GM21723 (cell line): ENCODE measurements around the gene CKB.
"Not testable (repeated sequence)": the region's sequence is repeated elsewhere in the genome, so short reads cannot be mapped to it uniquely, and the experiment has no call there.

ENCODE experiments used
- ATAC-seq: cut with Tn5 transposase; IDR thresholded peaks from one replicate; pipeline ENCODE4 v1.9.1; 2021; ENCODE audit warnings: mild to moderate bottlenecking, moderate library complexity; ENCODE audit not compliant: unreplicated experiment

The CKB gene

DNA sequence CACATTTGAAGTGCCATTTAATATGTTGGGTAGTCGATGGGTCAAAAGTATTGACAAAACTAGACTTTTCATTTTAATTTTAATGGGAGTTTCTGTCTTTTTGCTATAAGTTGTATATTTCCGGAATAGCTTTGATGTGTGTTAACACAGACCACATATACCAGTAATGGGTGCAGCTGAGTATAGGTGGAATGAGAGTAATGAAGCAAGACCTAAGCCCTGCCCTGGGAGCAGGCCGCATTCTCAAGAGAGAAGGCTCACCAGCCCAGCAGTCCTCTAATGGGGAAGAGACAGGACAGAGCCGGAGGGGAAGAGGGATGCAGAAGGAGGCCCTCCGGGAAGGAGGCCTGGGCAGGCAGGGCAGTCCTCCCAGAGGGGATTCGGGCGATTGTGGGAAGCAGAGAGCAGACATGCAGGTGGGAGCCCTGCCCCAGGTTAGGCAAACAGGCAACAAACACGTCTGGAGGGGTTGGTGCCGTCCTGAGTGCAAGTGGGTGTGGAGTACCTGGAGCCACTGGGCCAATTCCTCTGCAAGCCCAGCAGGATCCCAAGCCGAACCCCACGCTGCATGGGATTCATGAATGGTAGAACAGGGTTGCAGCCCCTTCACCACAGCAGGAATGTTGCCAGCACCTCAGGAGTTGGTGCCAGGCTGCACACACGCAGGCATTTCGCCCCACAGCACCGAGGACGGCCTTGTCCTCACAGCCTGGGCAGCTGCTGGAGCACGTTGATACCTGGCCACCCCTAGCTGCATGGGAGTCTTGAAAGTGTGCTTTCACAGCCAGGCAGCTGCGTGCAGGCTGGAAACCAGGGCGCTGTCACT, 7.8 kb downstream of the CKB start:
- ATAC-seq: no peak

DNA sequence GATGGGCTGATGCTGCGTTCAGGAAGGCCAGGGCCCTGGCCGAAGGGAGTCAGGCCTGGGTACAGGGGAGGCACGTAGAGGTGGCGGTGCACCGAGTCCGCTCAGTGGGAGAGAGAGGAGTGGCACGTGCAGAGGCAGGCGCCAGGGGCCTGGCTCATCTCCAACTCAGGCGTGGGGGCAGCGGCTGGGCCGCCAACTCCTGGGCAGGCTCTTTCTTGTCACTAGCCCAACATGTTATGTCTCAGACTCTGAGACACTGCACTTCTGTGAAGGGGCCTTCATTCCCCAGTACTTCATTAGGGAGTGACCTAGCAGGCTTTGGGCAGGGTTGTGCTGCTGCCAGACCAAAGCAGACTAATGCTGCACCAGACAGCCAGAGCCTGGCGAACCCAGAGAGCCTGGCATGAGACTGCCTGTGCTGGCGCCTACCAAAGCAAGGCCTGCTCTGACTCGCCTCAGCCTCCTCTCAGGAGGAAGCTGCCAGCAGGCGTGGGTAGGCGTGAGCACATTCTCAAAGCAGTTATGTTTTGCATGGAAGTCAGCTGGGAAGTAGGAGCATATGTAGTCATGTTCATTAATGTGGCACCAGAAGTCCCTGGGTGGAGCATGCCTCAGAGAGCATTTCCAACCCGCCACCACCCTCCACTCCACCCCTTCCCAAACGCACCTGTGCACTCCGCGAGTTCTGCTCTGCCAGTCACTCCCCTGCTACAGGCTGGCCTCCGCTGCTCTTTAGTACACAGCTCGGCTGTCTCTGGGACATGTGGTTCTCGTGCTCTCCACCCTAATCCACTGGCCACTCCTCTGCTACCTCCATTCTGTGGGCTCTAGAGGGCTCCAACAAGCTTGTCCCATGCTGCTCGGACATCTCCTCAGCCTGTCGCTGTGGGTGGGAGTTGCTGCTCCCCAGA, 9.7 kb downstream of the CKB start:
- no peak for ATAC-seq

DNA sequence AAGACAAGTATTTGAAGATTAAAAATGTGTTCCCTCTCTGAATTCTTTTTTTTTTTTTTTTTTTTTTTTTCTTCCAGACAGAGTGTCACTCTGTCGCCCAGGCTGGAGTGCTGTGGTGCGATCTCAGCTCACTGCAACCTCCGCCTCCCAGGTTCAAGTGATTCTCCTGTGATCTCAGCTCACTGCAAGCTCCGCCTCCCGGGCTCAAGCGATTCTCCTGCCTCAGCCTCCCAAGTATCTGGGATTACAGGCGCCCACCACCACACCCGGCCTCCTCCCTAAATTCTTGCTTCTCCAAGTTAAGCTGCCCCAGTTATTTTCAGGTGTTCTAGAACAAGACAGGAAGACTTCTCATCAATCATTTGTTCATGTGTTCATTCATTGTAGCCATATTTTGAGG, 10.4 kb downstream of the CKB start:
- not testable (repeated sequence) for ATAC-seq

DNA sequence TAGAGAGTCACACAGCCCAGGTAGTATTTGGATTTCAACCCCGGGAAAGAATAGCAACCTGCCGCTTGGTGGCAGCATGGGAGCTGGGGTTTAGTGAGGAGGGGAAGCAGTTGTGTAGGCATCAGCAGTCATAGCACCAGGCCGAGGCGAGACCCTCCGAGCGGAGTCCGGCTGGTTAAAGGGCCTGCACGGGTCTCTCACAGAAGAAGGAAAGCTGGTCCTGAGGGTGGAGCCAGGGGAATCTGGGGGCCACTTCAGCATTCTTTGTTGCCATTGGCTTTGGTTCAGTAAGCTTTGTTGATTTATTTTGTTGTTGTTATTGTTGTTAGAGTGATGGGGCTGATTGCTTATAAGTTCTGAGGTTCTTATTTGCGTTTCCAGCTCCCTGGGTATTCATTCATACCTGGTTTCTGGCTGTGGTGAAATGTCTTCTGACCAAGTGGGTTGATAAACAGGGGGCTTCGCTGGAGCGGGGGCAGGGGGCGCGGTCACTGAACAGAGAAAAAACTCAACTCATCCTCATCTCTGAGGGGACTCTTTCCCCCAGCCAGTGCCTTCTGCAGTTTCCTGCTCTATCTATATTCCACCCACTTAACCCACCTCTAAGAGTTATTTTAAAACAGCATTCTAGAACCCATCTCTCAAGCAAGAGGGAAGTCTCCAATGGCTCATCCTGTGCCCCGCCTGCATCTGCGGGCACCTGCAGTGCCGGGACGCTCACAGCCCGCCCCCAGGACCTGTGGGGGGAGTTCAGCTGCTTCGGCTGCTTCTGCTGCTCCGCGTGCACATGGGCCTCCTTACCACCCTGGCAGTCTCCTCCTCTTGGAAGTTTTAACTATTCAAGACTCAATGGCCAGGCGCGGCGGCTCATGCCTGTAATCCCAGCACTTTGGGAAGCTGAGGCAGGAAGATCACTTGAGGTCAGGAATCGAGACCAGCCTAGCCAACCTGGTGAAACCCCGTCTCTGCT, 11.6 kb downstream of the CKB start:
- no peak for ATAC-seq

DNA sequence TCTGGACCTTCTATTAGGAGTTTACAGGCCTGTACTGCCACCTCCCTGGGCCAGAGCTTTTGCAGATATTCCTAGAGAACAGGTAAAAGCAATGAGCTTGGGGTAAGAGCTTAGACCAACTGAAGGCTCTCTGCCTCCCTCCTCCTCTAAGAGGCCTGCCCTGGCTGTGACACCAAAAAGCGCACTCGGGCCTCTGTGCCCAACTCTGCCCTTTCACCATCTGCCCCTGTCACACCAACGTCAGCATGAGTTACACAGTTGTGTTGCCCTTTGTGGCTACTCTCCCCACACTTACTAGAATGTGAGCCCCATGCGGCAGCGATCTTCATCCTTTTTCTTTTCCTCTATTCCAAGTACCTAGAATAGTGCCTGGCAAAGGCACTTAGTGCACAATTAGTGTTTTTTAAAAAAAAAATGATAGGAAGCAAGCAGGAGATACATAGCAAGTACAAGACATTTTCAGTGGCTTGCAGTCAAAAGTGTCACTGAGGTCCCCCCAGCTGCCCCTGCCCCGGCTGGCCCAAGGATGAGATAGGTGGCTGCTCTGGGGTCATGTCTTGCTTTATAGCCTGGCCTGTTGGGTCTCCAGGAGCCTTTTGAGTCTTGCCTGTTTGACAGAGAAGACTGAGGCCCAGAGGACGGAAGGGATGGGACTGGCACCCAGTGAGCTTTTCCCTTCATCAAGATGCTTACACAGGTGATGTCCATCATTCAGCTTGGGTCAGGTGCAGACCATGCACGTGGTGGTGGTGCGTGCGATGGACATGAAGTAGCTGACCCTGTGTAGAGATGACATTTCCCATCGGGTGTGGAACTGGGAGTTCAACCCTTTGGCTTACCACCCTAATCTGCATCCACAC, 12.5 kb downstream of the CKB start:
- no peak for ATAC-seq

DNA sequence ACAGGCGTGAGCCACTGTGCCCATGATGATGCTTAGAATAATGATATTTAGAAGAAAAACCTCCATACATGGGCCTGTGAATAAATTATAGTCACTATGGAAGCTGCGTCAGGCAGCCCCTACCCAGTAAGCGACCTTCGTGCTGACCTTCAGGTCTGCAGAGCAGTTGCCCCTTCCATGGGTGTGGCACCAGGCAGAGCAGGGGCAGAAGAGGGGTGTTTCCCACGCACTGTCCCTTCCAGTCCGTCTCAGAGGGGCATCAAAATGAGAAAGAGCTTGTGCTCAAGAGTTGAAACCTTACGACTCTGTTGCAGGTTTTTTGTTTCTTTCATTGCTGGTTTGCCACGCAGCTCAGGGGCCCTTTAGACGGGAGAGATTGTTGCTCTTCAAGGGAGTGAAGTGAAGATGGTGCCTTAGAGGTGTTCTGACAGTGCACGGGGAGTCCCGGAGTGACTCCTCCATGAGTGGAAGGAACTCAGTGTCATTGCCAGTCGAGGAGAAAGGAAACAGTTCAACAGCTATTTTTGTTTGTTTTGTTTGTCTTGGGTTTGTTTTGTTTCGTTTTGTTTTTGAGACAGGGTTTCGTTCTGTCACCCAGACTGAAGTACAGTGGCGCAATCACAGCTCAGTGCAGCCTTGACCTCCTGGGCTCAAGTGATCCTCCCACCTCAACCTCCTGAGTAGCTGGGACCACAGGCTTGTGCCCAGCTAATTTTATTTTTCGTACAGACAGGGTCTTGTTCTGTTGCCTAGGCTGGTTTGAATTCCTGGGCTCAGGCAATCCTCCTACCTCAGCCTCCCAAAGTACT, 13.9 kb downstream of the CKB start:
- no peak for ATAC-seq

DNA sequence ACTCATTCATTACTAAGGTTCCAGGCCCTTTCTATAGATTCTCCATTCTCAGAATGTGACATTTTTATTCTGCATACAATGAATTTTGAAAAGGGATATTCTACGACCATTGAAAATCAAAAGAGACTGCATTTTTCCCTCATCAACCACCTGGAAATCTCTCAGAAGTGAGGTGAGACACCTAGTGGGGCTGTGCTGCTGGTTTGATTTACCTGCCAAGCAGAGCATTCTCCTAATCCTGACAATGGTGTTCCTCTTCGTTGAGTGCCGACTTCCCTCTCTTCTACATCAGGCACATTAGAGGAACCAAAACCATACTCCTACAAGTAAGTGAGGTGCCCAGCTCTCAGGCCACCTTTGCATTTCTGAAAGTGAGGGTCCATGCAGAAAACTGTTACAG, 14.9 kb downstream of the CKB start:
- ATAC-seq: no peak

DNA sequence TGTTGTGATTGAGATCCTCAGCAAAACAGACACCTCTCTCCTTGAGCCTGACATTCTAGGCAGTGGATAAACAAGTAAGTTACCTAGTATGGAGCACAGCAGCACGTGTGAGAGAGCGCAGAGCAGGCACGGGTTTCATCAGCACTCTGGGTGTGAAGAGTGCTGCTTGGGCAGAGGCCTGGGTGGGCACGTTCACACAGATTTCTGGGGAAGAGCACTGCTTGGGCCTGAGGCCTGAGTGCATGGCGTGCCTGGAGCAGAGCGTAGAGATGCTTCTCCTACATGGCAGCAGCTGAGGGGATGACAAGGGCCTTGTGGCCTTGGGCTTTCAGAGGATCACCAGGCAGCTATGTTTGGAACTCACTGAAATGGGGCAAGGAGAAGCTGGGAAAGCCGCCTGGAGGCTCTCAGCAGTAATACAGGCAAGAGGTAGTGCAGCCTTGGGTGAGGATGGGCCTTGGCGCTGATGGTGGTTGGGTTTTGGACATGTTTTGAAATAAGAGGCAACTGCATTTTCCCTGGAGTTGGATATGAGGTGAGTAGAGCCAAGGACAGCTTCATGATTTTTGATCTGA, 17.6 kb downstream of the CKB start:
- no peak for ATAC-seq

DNA sequence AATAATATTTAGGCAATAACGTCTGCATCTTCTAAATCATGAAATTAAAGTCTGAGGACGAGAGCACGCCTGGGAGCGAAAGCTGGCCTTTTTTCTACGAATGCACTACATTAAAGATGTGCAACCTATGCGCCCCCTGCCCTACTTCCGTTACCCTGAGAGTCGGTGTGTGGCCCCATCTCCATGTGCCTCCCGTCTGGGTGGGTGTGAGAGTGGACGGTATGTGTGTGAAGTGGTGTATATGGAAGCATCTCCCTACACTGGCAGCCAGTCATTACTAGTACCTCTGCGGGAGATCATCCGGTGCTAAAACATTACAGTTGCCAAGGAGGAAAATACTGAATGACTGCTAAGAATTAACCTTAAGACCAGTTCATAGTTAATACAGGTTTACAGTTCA, 19.3 kb downstream of the CKB start:
- ATAC-seq: no peak

DNA sequence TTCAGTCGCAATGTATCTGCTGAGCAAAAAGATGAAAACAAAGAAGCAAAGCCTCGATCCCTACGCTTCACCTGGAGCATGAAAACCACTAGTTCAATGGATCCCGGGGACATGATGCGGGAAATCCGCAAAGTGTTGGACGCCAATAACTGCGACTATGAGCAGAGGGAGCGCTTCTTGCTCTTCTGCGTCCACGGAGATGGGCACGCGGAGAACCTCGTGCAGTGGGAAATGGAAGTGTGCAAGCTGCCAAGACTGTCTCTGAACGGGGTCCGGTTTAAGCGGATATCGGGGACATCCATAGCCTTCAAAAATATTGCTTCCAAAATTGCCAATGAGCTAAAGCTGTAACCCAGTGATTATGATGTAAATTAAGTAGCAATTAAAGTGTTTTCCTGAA, 19.8 kb downstream of the CKB start:
- no peak for ATAC-seq

DNA sequence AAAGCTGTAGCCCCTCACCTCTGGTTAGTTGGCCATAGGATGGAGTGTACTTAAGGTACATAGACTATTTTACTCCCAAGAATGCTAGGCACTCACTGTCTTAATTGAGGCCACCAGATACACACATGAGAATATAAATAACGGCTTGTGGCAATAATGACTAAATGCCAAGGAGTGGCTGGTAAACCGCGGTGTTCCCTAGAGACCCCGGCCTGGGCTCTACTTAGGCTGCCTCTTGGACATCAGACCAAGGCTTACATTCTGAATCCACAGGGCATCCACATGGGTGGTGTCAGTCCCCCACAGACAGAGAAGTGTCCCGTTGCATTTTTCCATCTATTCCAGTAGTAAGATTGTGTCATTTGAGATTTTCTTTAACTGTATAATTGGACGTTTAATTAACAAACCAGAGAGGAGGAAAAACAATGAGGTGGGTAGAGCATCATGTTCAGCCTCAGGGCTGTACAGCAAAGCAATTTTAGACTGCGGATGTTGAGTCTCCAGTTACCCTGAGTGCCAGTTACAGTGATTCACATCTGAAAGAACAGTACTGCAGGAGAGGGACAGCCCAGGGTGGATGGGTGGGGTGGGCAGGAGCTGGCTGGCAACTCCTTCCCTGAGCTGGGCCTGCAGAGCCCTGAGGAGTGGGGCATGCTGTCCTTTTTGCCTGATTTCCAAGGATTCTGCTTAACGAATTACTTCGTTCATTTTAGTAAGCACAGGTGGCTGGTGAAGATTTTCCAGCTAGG, 20.5 kb downstream of the CKB start:
- no peak for ATAC-seq

DNA sequence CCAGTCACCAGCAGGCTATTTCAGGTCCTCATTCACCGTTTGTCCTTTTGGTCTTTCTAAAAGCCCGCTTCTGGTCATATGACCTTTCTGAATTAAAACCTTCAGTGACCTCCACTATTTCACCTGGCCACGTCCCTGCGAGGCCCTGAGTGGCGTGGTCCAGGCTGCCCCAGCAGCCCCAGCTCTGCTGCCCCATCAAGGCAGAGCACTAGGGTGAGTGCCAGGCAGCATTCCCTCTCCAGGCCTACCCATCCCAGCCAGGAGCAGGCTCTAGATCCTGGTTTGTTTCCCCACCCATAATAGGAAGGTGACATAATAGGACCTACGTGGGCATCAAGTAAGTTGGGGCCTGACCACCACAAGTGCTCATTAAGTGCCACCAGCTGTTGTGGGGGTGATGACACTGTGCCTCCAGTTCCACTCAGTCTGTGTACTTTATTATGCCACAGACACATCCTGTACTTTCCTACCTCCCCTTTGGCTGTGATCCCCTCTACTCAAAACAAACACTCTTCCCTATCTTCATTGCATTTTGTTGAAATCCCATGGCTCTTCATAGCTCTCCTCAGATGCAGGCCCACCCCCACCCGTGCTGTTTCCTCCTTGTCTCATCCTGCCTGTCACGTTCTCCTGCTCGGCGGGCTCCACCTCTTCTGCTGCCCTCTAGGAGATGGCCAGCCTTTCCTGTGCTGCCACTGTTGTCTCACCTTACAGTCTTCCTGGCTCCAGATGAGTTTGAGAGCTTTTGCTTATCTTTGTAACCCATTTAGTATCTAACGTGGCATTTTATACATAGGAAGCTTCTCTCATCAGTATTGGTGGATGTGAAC, 21.4 kb downstream of the CKB start:
- ATAC-seq: no peak

DNA sequence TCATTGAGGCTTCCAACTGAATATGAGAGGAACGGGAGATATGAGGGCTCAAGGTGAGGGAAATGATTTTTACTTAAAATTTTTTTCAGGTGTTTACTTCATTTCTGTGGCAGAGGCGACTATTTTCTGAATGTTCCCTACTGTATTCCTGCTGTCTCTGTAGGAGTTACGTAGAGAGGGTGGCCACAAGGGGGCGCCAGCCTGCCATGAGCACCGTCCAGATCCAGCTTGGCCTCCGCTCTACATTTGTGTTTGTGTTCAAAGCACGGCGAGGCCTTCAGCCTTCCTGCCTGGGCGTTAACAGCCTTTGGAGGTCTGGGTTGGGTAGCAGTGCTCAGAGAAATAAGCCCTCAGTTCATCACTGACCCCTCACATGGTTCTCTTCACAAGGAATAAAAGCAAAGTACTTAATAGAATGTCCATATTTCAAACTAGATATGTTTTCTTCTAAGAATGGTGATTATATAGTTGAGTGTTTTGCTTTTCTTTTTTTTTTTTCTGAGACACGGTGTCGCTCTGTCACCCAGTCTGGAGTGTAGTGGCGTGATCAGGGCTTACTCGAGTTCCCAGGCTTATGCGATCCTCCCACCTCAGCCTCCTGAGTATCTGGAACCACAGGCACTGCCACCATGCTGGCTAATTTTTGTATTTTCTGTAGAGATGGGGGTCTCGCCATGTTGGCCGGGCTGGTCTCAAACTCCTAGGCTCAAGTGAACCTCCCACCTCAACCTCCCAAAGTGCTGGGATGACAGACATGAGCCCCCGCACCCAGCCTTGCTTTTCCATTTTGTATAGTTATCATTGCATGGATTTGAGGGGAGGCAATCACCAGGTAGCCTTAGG, 22.3 kb downstream of the CKB start:
- no peak for ATAC-seq

DNA sequence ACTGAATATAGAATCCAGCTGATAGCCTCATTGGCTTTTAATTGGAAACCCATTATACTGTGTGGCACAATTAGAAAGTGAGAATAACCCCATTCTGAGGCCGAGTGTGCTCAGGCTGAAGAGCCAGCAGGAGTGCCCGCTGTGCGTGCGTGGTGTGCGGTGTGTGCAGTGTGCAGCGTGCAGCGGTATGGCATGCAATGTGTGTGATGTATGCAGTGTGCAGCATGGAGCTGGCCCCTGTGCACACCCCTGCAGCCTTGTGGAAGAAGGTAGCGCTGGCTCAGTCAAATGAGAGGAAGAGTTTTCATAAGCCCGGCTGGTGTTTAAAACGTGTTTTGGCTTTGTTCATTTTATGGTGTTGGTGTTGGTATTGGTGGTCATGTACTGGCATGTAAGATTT, 22.9 kb downstream of the CKB start:
- no peak for ATAC-seq

DNA sequence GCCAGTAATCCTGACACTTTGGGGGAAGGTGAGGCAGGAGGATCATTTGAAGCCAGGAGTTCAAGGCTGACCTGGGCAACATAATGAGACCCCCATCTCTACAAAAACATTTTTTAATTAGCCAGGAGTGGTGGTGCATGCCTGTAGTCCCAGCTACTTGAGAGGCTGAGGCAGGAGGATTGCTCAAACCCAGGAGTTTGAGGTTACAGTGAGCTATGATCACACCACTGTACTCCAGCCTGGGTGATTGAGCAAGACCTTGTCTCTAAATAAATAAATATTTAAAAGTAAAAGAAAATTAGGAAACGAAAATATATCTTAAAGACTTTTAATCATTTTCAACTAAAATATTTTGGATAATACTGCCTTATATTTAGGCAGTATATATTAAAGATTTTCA, 25.9 kb downstream of the CKB start:
- ATAC-seq: no peak

DNA sequence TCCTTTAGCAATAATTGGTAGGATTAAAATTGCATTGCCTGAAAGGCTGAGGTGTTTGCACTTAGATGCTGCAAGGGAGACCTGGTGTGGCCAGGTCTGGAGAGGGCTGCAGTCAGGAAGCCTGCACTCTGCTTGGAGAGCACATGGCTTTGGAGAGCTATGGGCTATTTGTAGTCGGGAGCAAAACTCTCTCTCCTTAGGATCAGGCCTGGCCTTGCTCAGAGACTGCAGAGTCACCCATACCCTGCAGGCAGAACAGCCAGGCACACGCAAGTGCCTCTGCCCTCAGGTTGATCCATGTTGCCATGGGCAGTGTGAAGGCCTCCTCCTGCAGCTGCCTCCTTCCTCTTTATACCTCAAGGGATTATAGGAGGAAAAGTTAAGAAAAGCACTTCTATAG, 26.8 kb downstream of the CKB start:
- ATAC-seq: no peak
